ENCODE results near the gene SAMD4B.

SAMD4B gene

GRCh38 chr19:39423258-39424086 lies 81.3 kb downstream of the SAMD4B start:
- Mint-ChIP-seq H3K4me1 (no peaks in the 10 kb centered on the region), H3K27me3 (no peaks in the 10 kb centered on the region), H3K9me3 (no peaks in the 10 kb centered on the region), H3K27ac (no peak overlapping the region), H3K4me3 (no peak overlapping the region)
- DNase-seq (no peak), ATAC-seq (no peak)

- H3K27me3 Mint-ChIP-seq: no peaks in the 10 kb centered on the region
- H3K9me3 Mint-ChIP-seq: no peaks in the 10 kb centered on the region
- peak; percentile 13 for ATAC-seq
- H3K4me3 Mint-ChIP-seq: no peak overlapping the region
- no peaks in the 10 kb centered on the region for H3K4me1 Mint-ChIP-seq
- H3K27ac Mint-ChIP-seq: no peak overlapping the region
- DNase-seq: no peak
Observed at GRCh38 chr19:39424934-39425333, 82.7 kb downstream of the SAMD4B start.

- Mint-ChIP-seq H3K9me3 (no peaks in the 10 kb centered on the region), H3K4me1 (peaks cover 6% of the 10 kb centered on the region), H3K27ac (no peak overlapping the region), H3K4me3 (no peak overlapping the region), H3K27me3 (no peaks in the 10 kb centered on the region)
- ATAC-seq (no peak), DNase-seq (no peak)
Observed at GRCh38 chr19:39425744-39426143, 83.5 kb downstream of the SAMD4B start.

- Mint-ChIP-seq H3K27ac (peak overlapping the region in 1 of 2 donors; percentile 2), H3K4me1 (peaks cover 11% of the 10 kb centered on the region), H3K27me3 (no peaks in the 10 kb centered on the region), H3K9me3 (no peaks in the 10 kb centered on the region), H3K4me3 (no peak overlapping the region)
- ATAC-seq (no peak), DNase-seq (no peak)
Observed at GRCh38 chr19:39426170-39426569, 83.9 kb downstream of the SAMD4B start.

- DNase-seq (no peak), ATAC-seq (no peak)
- H3K4me3 Mint-ChIP-seq: no peak overlapping the region
- no peak overlapping the region for H3K27ac Mint-ChIP-seq
- peaks cover 19% of the 10 kb centered on the region for H3K4me1 Mint-ChIP-seq
- no peaks in the 10 kb centered on the region for H3K9me3 Mint-ChIP-seq
- H3K27me3 Mint-ChIP-seq: no peaks in the 10 kb centered on the region
Observed at GRCh38 chr19:39427707-39428106, 85.5 kb downstream of the SAMD4B start.

- ATAC-seq (no peak), DNase-seq (no peak)
- H3K27me3 Mint-ChIP-seq: no peaks in the 10 kb centered on the region
- H3K9me3 Mint-ChIP-seq: no peaks in the 10 kb centered on the region
- peak overlapping the region in 1 of 2 donors; percentile 27 for H3K27ac Mint-ChIP-seq
- H3K4me3 Mint-ChIP-seq: no peak overlapping the region
- H3K4me1 Mint-ChIP-seq: peaks cover 27% of the 10 kb centered on the region
Observed at GRCh38 chr19:39428283-39429112, 86.3 kb downstream of the SAMD4B start.

GRCh38 chr19:39430675-39431593 lies 88.7 kb downstream of the SAMD4B start:
- peaks cover 48% of the 10 kb centered on the region for H3K4me1 Mint-ChIP-seq
- no peaks in the 10 kb centered on the region for H3K27me3 Mint-ChIP-seq
- DNase-seq (peak in 1 of 2 donors; percentile 45), ATAC-seq (peak; percentile 73)
- no peaks in the 10 kb centered on the region for H3K9me3 Mint-ChIP-seq
- peak overlapping the region; percentile 34 to 85 for H3K27ac Mint-ChIP-seq
- peak overlapping the region; percentile 12 to 26 for H3K4me3 Mint-ChIP-seq

GRCh38 chr19:39432677-39433025 lies 90.4 kb downstream of the SAMD4B start:
- peak overlapping the region in 1 of 2 donors; percentile 13 for H3K4me3 Mint-ChIP-seq
- peaks cover 65% of the 10 kb centered on the region for H3K4me1 Mint-ChIP-seq
- DNase-seq (no peak), ATAC-seq (no peak)
- no peak overlapping the region for H3K27ac Mint-ChIP-seq
- H3K27me3 Mint-ChIP-seq: no peaks in the 10 kb centered on the region
- no peaks in the 10 kb centered on the region for H3K9me3 Mint-ChIP-seq

GRCh38 chr19:39433480-39434079 lies 91.4 kb downstream of the SAMD4B start:
- Mint-ChIP-seq H3K27me3 (no peaks in the 10 kb centered on the region), H3K4me3 (peak overlapping the region; percentile 39 to 98), H3K4me1 (peaks cover 66% of the 10 kb centered on the region), H3K27ac (peak overlapping the region; percentile 63 to 86), H3K9me3 (no peaks in the 10 kb centered on the region)
- no peak for DNase-seq
- no peak for ATAC-seq

GRCh38 chr19:39434123-39435076 lies 92.2 kb downstream of the SAMD4B start:
- Mint-ChIP-seq H3K4me3 (peak overlapping the region; percentile 98 to 99), H3K27ac (peak overlapping the region; percentile 86 to 100), H3K9me3 (no peaks in the 10 kb centered on the region), H3K27me3 (no peaks in the 10 kb centered on the region), H3K4me1 (peaks cover 66% of the 10 kb centered on the region)
- DNase-seq (no peak), ATAC-seq (no peak)

All from stimulated activated naive CD8-positive, alpha-beta T cell treated with anti-CD3 and anti-CD28 coated beads, Interleukin-15, amount 100 ng/mL, for 72 hours (primary cell).